Adrenal gland (tissue), 5 donors: Measurements from ENCODE around the gene SYT7.

Experiments
- CTCF ChIP-seq, 6 experiments: fragments of 450-650 bp in 4 of 6; fragments of 200-600 bp in 2 of 6; sonication (generic) in 1 of 6; IDR thresholded peaks; 1 replicate in 5 of 6; 2 replicates in 1 of 6; pipeline versions ENCODE4 v1.5.1 to v1.8.0; 2016 to 2021; ENCODE audit warnings: antibody characterized with exemption in 6 of 6, mild to moderate bottlenecking in 2 of 6, moderate library complexity in 1 of 6
- POLR2A ChIP-seq, 2 donors: fragments of 450-650 bp; IDR thresholded peaks; one replicate each; pipeline ENCODE4 v1.6.1; 2017; ENCODE audit warnings: antibody characterized with exemption in 2 of 2, mild to moderate bottlenecking in 2 of 2, moderate library complexity in 1 of 2
- donor health status: DM: no; HTN: no; CAD: no.

GRCh38 chr11:61536676-61537270, 44.1 kb downstream of the SYT7 start:
- TF ChIP-seq CTCF (IDR thresholded peaks at IDR 0.05) (no peak), POLR2A (IDR thresholded peaks at IDR 0.05) (no peak)
